K562 treated with DMSO at 1 percent for 24 hours (cell line): Measurements from ENCODE around the gene MTLN. TPM values are rescaled to one million over a fixed set of nuclear protein-coding genes. Genes with fewer than 3 reads are reported as not detected.

Experiments used
- total RNA-seq: library from RNA; unstranded; fragments of 300-600 nt; gene quantifications from 2 replicates; pipeline ENCODE4 v1.2.3, GENCODE V29; 2022; ENCODE audit warnings: low read depth; ENCODE audit not compliant: insufficient read depth

The MTLN gene
- 50.9 and 55.2 TPM in 2 replicates for total RNA-seq

GRCh38 chr2:110211938-110212858, at the start of gene MTLN:
Gene MTLN, minus strand, starts transcription at chr2:110212547. Its CDS starts 22 bp downstream, at chr2:110212525.

GRCh38 chr2:110204408-110205385, 7.7 kb downstream of the MTLN start, which contains the start of gene NPHP1:
Gene NPHP1, minus strand, starts transcription at chr2:110205013. Its CDS starts 45 bp downstream, at chr2:110204968.

Other genes starting within 250 kb of the MTLN start
- gene MALL, start 96.7 kb downstream of the MTLN start, total RNA-seq: not detected in 2 replicates
- gene NPHP1, start 7.5 kb downstream of the MTLN start, total RNA-seq: 0.09 TPM in 1 of 2 replicates, not detected in the other